CD4-positive, alpha-beta T cell treated with Interleukin-4 for 4 hours (primary cell): Measurements from ENCODE around the gene WDR31.
A peak's percentile ranks its signal among the peaks of the same experiment; 100 is the strongest.
"Not testable (repeated sequence)": the region's sequence is repeated elsewhere in the genome, so short reads cannot be mapped to it uniquely, and the experiment has no call there.

ENCODE experiments used
- DNase-seq: peaks from one replicate; pipeline ENCODE4 v3.0.0-alpha.2; 2020

Gene WDR31

GRCh38 chr9:113328045-113328782 lies 11.9 kb downstream of the WDR31 start:
- DNase-seq: no peak

DNA sequence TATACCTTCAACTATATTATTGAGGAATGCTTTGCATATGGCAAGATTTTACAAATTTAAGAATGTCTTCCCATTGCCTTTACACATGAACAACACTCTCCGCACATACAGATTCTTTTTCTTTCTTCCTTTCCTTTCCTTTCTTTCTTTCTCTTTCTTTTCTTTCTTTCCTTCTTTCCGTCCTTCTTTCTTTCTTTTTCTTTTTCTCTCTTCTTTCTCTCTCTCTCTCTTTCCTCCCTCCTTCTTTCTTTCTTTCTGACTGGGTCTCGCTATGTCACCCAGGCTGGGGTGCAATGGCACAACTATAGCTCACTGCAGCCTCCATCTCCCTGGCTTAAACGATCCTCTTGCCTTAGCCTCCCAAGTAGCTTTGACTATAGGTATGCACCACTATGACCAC lies 13.8 kb downstream of the WDR31 start:
- no peak for DNase-seq

- no peak for DNase-seq
Measured at GRCh38 chr9:113322671-113323070, 17.4 kb downstream of the WDR31 start.

GRCh38 chr9:113320051-113320450 lies 20.0 kb downstream of the WDR31 start:
- DNase-seq: no peak

GRCh38 chr9:113319054-113319453 lies 21.0 kb downstream of the WDR31 start:
- no peak for DNase-seq

- DNase-seq: no peak
Measured at GRCh38 chr9:113317777-113318176, 22.3 kb downstream of the WDR31 start.

GRCh38 chr9:113316030-113316429 lies 24.0 kb downstream of the WDR31 start:
- no peak for DNase-seq

DNA sequence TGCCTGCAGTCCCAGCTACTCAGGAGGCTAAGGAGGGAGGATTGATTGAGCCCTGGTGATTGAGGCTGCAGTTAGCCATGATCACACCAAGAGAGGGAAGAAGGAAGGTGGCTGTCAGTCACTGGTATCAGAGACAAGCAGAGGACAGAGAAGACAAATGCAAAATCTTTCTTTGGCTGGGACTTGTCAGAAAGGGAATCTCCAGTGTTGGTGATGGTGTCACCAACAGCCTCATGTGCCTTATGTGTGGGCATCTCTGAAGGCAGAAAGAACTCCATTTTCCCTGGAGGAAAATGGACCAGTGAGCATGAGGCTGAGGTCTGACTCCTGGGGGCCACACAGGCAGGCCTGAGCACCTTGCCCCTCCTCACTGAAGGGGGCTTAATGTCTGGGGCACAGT lies 24.8 kb downstream of the WDR31 start:
- no peak for DNase-seq

GRCh38 chr9:113313261-113313660 lies 26.8 kb downstream of the WDR31 start:
- DNase-seq: no peak

DNA sequence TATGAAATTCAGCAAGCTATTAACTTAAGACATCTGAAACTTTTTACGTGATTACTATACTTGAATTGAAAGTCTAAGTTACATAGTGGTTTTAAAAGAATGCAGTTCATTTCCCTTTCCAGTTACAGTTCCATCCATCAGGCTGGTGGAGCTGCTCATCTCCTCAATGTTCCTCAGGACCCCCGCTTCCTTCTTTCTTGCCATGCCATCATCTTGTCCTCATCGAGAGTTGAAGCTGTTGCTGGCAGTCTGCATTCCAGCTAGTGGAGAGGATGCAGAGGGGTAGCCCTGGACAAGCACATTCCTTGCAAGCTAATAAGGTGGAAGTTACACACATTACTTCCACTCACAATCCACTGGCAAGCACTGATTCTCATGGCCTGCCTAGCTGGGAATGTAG lies 28.1 kb downstream of the WDR31 start:
- DNase-seq: no peak

GRCh38 chr9:113310538-113310937 lies 29.5 kb downstream of the WDR31 start:
- no peak for DNase-seq

- peak; percentile 45 for DNase-seq
Measured at GRCh38 chr9:113309204-113309813, 30.8 kb downstream of the WDR31 start.

DNA sequence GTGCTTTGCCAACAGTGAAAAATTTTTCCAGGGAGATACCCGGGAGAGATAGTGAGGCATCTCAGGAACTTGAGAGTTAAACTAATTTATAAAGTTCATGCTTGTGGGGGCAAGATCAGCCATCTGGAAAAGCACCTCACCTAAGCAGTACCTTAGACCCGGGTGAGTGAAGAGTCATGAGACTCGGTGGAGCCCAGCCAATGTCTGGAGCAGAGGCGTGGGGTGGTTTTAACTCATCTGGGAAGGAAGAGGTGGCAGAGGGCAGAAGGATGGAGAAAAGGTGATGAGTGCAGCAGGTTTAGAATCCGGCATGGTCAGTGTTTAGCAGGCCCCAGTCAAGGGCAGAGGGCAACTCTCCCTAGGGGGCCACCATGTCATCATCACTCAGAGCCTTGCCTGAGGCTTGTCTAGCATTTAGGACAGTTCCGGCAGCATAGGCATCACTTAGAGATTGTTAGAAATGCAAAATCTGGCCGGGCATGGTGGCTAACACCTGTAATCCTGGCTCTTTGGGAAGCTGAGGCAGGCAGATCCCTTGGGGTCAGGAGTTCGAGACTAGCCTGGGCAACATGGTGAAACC lies 32.6 kb downstream of the WDR31 start:
- DNase-seq: no peak

DNA sequence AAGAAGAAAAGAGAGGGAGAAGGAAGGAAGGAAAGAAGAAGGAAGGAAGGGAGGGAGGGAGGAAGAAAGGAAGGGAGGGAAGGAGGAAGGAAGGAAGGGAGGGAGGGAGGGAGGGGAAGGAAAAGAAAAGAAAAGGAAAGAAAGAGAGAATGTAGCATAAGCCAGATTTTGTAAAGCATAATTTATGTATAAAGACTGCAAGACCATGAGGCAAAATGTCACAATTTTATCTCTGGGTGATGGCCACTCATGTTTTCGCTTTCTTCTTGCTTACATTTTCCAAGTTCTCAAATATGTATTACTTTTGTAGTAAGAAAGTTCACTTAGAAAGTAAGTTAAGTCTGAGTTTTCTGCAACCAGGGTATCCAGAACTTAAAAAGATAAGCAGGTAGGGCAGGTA lies 33.5 kb downstream of the WDR31 start:
- no peak for DNase-seq

- no peak for DNase-seq
Measured at GRCh38 chr9:113302792-113303418, 37.2 kb downstream of the WDR31 start, which contains the start of gene RNF183. Gene RNF183, minus strand, starts transcription at chr9:113303376. Its CDS starts 5,192 bp downstream, at chr9:113298184.

DNA sequence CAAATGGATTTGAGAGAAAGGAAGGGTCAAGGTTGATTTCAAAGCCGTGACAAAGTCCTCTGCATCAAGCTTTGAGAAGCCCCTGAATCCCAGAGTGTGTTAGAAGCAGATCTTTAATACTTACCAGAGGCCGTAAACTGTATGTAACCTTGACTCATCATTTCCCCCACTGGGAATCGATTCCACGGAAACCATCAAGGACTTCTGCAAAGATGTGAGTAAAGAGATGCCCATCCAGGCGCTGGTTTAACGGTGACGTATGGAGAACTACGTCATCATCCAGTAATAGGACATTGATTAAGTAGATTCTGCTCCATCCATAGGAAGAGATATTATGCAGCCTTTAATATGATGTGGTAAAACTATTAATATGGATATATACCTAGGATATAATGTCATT lies 38.5 kb downstream of the WDR31 start:
- DNase-seq: no peak

DNA sequence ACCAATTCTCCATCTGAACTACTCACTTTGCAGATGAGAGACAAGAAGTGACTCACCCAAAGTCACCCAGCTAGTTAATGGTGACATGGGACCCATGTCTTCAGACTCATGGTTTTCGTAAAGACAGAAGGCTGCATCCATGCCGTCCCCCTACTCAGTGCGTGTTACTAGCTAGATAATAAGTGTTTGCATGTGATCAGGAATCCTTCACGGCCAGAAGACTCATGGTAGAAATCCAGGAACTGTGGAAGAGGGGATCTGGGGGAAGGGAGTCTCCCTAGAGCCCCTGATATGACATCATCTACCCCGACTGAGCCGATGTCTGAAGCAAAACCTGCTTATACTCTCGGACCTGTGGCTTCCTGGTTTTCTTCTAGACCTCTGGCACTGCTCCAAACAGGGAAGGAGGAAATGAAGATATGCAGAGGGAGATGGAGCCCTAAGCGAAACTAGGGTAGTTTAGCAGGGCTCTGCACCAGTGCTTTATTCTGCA lies 40.2 kb downstream of the WDR31 start:
- DNase-seq: no peak

GRCh38 chr9:113298924-113299770 lies 40.9 kb downstream of the WDR31 start:
- DNase-seq: no peak

- no peak for DNase-seq
Measured at GRCh38 chr9:113298311-113298710, 41.8 kb downstream of the WDR31 start.

DNA sequence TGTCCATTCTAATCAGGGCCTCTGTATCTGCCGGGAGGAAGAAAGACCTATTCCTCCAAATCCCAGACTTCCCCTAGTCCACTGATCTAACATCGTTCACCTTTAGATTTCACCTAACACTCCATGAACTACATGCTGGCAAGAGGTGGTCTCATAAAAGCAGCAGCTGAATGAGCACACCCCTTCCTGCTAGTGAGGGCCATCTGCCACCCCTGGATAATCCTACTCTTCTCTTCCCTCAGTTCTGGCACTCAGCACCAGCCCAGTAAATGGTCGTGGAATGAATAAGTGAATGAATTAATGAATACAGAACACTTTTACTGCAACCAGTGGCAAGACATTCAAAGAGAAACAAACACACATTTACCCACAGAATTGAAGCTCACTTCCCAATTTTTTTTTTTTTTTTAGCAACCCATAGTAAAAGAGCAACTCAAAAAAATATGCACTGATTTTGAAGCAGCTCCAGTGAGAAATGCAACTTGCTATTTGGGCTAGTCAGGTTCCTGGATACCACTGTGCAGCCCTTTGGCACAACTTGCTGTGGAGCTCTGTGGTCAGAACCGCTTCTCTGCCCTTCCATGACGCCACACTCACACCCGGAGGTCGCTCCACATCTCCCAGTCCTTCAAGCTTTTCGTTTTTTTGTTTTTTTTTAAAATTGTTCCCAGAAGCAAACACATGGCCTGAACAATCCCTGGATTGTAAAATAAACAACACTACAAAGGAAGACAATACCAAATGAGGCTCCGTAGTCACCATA lies 43.1 kb downstream of the WDR31 start:
- no peak for DNase-seq

DNA sequence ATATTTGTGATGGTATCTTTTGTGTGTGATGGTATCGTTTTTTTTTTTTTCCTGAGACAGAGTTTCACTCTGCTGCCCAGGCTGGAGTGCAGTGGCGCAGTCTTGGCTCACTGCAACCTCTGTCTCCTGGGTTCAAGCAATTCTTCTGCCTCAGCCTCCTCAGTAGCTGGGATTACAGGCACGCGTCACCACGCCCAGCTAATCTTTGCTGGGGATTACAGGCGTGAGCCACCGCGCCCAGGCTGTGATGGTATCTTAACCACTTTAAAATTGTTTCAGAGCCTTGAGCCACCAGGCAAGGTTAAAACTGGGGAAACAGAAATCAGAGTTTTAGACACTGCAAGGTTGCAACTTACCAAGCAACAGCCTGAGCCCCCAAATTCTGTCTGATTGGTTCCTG lies 43.8 kb downstream of the WDR31 start:
- not testable (repeated sequence) for DNase-seq
